ENCODE measurements around the gene POLR2J2.
"Not testable (repeated sequence)": the region's sequence is repeated elsewhere in the genome, so short reads cannot be mapped to it uniquely, and the experiment has no call there.

Gene POLR2J2

DNA sequence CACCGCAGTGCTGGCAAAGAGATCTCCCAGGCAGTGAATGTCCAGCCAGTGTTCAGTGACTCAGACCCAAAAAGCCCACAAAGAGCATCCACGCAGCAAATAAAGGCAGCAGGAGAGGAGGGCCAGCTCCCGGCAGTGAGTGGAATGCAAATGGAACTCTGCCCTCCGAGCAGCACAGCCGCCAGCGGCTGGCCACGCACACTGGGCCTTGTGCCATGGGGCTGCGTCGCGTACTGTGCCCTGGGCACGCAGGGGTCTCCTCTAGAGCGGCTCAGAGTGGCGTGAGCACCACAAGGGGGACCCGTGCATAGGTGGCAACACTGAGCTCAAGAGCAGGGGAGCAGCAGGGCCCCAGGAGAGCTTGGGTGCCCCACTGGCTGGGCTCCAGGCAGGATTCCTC is 3.9 kb downstream of the POLR2J2 start:
- not testable (repeated sequence) for DNase-seq

DNA sequence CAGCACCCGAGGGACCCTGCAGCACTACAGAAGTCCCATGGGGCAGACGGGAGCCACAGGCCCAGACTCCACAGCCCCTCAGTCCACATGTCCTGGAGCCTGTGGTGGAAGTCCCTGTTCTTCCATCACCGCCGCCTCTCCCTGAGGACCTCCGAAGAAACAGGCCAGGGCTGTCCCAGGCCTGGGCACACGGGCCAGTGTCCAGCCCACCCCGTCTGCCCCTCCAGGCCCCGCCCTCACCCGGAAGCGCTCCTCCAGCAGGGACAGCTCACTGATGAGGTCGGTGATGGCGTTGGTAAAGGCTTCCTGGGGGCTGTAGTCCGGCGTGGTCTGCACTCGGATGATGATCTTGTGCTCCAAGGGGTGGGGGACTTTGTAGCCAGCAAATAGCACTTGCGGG is 4.6 kb downstream of the POLR2J2 start:
- not testable (repeated sequence) for DNase-seq

DNA sequence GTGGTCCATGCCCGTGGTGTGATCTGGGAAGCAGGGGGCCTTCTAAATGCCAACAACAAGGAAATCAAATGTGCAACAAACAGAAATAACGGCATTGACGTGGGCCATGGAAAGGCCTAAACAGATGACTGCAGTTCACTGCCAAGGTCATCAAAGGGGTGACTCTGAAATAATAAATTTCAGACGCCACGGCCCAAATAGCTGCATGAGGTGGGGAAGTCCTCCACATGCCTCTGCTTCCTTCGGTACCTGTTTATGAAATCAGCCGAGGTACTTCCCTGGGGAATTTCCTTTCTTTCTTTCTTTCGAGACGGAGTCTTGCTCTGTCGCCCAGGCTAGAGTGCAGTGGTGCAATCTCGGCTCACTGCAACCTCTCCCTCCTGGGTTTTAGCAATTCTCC is 6.7 kb downstream of the POLR2J2 start:
- not testable (repeated sequence) for DNase-seq

DNA sequence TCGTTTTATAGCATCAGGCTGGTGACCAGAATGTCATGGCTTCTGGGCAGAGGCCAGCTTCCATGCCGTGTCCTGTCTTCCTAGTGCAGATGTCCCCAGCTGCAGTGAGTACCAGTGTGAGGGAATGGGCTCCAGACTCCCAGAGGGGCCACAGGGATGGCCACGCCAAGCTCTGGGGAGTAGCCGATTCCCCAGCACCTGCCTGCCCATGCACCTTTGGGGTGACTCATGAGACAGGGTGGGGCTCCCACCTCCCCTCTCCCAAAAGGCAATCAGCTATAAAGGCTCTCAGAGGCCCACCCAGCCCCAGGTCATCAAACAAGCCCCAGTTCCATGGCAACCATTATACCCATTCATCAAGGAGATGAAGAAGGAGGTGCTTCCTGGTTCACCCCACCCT is 21.5 kb downstream of the POLR2J2 start, which contains the start of gene SPDYE2B:
TSS of gene SPDYE2B (plus strand) at position 396 of the 400 bp plus-strand sequence. CDS start 2,030 bp downstream, outside the sequence.
- not testable (repeated sequence) for DNase-seq

DNA sequence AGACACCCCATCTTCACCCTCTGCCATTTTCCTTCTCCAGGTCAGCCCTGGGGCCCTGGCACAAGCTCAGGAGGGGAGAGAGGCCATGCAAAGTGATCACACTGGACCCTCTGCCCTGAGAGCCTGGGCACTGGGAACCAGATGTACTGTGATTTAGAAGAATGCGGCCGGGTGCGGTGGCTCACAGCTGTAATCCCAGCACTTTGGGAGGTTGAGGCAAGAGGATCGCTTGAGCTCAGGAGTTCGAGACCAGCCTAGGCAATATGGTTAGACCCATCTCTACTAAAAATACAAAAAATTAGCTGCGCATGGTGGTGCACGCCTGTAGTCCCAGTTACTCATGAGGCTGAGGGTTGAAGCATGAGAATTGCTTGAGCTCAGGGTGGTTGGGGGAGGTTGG is 23.6 kb downstream of the POLR2J2 start:
- not testable (repeated sequence) for DNase-seq

DNA sequence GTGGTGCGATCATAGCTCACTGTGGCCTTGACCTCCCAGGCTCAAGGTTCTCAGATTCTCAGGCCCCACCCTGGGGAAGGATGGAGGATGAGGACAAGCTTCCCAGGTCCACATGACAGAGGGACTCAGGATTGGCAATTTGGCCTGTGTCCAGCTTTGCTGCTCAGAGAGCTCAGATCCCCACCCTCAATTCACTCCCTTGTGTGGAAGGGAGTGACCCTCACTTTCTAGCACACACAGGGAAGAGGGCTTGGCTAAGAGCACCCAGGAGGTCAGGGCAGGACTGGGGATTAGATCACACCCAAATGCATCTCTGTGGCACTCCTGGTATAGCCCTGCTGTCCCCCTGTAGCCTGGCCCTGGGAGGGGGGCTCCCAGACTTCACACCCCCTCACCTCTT is 28.1 kb downstream of the POLR2J2 start:
- not testable (repeated sequence) for DNase-seq

DNA sequence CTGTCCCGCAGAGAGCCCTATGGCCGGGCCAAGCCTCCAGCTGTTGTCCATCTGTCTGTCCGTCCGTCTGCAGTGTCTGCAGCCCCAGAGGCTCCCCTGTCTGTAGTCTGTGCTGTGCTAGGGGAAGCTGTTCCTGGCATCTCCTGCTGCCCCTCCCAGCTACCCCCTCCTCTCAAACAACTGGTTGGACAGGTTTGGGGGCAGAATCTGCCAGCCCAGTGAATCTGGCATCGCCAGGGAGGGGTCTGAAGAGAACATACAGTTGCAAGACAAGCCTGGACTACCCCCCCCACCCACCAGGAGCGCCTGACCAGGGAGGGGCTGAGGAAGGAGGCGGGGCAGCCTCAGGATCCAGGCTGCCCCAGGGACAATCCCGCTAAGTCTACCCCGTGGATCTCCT is 28.8 kb downstream of the POLR2J2 start, which contains the start of gene UPK3BL1:
TSS of gene UPK3BL1 (minus strand) at position 101 of the 400 bp plus-strand sequence. CDS start at position 51, 50 bp downstream.
- DNase-seq = not testable (repeated sequence)

DNA sequence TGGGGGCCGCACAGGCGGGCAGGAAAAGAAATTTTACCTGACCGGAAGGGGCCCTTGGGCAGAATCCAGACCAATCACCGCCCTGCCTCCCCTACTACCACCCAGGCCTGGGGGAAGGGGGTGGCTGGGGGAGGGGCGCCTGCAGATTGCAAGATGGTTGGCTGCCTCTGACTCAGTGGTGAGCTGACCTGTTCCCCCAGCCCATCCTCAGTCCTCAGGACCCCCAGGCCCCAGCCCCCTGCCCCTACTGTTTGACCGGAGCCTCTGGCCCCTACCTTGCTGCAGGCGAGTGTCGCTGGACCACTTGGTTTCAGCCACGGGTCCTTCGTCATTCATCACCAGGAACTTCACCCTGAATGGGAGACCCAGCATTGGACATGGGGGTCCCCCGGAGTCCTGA is 32.6 kb downstream of the POLR2J2 start:
- DNase-seq = not testable (repeated sequence)

DNA sequence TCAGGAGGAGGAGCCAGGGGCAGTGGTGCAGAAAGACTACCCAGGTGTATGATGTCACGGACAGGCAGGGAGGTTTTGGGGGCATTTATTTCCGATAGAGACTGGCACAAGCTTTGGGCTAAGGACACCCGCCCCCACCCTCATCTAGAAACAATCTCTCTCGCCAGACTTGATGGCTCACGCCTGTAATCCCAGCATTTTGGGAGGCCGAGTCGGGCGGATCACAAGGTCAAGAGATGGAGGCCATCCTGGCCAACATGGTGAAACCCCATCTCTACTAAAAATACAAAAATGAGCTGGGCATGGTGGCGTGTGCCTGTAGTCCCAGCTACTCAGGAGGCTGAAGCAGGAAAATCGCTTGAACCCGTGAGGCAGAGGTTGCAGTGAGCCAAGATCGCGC is 34.5 kb downstream of the POLR2J2 start:
- DNase-seq = not testable (repeated sequence)

DNA sequence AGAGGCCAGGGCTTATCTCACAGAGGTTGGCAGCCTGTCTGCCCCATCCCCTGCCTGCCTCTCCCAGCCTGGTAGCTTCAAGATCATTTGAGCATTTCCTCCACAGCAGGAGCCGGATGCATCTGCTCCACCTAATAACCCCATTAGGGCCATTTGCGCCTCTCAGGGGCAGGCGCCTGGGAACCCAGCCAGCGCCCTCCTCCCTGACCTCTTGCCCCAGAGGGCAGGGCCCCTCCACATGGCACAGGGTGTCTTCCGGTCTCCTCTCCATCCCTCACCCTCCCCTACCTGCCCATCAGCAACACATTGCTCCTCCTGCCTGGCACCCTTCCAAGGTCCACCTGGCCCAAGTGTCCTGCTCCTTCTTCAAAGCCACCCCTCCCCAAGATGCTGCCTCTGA is 36.1 kb downstream of the POLR2J2 start:
- DNase-seq = not testable (repeated sequence)

DNA sequence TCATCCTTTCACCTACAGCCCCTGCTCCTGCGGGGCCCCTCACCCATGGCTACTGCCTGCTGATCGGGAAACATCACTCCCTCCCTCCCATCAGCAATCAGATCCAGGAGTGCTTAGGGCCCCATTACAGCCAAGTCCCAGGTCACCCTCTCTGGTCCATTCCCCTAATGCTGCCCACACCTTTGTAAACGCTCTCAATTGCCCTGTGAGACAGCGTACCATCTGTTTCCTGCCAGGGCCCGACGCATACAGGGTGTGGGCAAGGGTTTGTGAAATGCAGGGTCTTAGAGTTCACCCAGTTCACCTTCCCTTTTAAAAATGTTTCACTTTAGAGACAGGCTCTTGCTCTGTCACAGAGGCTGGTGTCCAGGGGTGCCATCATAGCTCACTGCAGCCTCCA is 37.2 kb downstream of the POLR2J2 start:
- DNase-seq = not testable (repeated sequence)

DNA sequence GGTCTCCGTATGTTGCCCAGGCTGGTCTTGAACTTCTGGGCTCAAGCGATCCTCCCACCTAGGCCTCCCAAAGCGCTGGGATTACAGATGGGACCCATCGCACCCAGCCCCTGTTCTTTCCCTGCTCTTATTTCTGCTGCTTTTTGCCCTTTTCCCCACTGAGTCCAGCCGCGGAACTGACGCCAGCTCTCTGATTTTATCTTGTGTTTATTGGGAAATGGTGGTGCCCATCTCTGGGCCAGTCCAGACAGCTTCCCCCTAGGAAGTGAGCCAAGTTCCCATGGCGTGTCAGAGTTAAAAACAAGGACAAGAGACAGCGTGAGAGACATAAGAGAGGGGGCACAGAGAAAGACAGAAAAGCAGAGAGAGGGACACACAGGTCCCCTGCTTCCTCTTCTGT is 40.8 kb downstream of the POLR2J2 start:
- not testable (repeated sequence) for DNase-seq

DNA sequence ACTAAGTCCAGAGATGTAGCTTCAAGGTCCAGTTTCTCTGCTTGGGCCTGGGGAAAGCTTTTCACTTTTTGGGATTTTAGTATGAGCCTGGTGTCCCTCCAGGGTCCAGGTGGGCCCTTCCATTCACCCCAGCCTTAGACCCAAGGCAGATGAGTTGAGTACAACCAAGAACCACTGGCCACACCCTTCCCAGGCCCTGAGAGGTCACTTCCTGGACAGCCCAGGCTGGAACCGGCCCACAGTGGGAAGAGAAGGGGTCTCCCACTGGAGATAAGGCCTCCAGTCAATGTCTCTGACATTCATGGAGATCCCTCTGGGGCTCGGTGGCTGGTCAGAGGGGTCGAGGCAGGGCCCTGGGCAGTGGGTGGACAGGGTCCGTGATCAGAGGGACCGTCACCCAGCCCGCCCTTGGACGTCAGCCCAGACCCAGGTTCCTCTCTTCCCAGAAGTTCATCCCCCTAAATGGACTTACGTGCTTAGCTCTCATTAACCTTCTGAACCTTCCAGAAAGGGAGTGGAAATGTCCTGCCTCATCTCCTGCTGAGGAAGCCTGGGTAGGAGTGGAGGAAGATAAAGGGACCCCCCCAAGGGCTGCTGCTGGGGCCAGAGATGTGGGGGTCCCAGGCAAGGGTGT is 44.1 kb downstream of the POLR2J2 start:
- DNase-seq = not testable (repeated sequence)

DNA sequence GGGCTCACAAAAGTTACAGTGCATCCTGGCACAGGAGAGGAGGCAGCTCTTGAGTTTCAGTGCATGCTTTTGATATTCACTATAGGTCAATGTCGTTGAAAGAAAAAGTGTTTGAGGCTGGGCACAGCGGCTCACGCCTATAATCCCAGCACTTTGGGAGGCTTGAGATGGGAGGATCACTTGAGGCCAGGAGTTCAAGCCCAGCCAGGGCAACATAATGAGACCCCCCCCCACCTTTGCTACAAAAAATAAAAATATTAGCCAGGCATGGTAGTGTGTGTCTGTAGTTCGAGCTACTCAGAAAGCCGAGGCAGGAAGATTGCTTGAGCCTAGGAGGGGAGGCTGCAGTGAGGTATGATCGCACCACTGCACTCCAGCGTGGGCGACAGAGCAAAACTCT is 53.3 kb downstream of the POLR2J2 start:
- DNase-seq = not testable (repeated sequence)

DNA sequence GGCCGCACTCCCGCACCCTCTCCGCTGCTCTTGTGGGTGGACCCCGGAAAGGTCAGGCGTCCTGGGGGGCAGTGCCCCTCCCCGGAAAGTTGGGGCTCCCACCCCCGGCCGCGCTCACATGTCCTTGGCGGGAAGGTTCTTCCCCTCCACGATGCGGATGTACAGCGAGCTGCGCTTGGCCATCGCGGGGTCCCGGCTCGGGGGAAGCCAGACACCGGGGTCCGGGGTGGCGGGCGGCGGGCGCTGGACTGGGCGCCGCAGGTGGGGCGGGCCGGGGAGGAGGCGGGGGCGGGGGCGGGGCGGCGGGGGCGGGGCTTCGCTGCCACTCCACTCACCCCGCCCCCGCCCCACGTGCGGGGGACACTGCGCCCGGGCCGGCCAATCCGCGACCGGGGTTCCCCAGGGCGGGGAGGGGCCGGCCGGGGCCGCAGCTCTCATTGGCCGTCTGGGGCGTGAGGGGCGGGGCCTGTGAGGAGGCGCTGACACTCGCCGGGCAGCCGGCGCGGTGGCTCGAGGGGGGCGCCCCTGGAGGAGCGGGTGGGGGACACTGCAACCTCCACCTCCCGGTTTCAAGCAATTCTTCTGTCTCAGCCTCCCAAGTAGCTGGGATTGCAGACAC is 54.8 kb downstream of the POLR2J2 start, which contains the start of gene RASA4:
TSS of gene RASA4 (minus strand) at position 250 of the 619 bp plus-strand sequence. CDS start at position 183, 67 bp downstream.
- not testable (repeated sequence) for DNase-seq

All from NCI-H1694 treated with DMSO at 0.1 percent for 48 hours (cell line).